OCI-LY1 (cell line): ENCODE data around the gene MTMR12.

Source experiments
- H2AFZ ChIP-seq: fragments of 200-600 bp; sonication (generic), shearing (Covaris generic); 2 replicates; pipeline ENCODE4 v1.6.0; 2014; ENCODE audit warnings: antibody characterized with exemption, mild to moderate bottlenecking, low read length
- H3F3A ChIP-seq: fragments of 200-600 bp; sonication (generic), shearing (Covaris generic); 2 replicates; pipeline ENCODE4 v1.6.0; 2014; ENCODE audit warnings: mild to moderate bottlenecking, antibody characterized with exemption, low read length, moderate library complexity; ENCODE audit not compliant: insufficient read depth
- H3K27ac ChIP-seq: fragments of 200-600 bp; sonication (generic); 2 replicates; pipeline ENCODE4 v1.5.1; 2014; ENCODE audit warnings: low read length, mixed run types, mild to moderate bottlenecking, low read depth; ENCODE audit not compliant: poor library complexity, severe bottlenecking
- H3K27me3 ChIP-seq: fragments of 200-600 bp; sonication (generic); 2 replicates; pipeline ENCODE4 v1.6.0; 2014; ENCODE audit warnings: antibody characterized with exemption, mild to moderate bottlenecking, low read length, moderate library complexity; ENCODE audit not compliant: insufficient read depth
- H3K36me3 ChIP-seq: fragments of 200-600 bp; sonication (generic); 2 replicates; pipeline ENCODE4 v1.6.1; 2014; ENCODE audit warnings: mild to moderate bottlenecking, antibody characterized with exemption, low read length, moderate library complexity, mixed read lengths; ENCODE audit not compliant: insufficient read depth
- H3K4me1 ChIP-seq: fragments of 200-600 bp; sonication (generic); 2 replicates; pipeline ENCODE4 v1.5.1; 2014; ENCODE audit warnings: mild to moderate bottlenecking, low read length, moderate library complexity; ENCODE audit not compliant: insufficient read depth, severe bottlenecking
- H3K4me2 ChIP-seq: fragments of 200-600 bp; sonication (generic), shearing (Covaris generic); 2 replicates; pipeline ENCODE4 v1.6.1; 2014; ENCODE audit warnings: low read length
- H3K4me3 ChIP-seq: fragments of 200-600 bp; sonication (generic); 2 replicates; pipeline ENCODE4 v1.5.1; 2014; ENCODE audit warnings: low read length, low read depth, mild to moderate bottlenecking, mixed read lengths; ENCODE audit not compliant: poor library complexity, severe bottlenecking
- H3K79me2 ChIP-seq: fragments of 200-600 bp; shearing (Covaris generic); 2 replicates; pipeline ENCODE4 v1.6.1; 2016; ENCODE audit warnings: mixed run types, low read length, mixed read lengths; ENCODE audit not compliant: insufficient read depth
- H3K9ac ChIP-seq: fragments of 200-600 bp; sonication (generic), shearing (Covaris generic); 2 replicates; pipeline ENCODE4 v1.6.1; 2014; ENCODE audit warnings: mild to moderate bottlenecking, low read length, mixed read lengths
- H3K9me2 ChIP-seq: fragments of 200-600 bp; sonication (generic), shearing (Covaris generic); 2 replicates; pipeline ENCODE4 v1.6.1; 2014; ENCODE audit warnings: low read depth, mild to moderate bottlenecking, low read length, mixed read lengths
- H3K9me3 ChIP-seq: fragments of 200-600 bp; shearing (Covaris generic); 2 replicates; pipeline ENCODE4 v1.6.1; 2014; ENCODE audit warnings: low read length, mixed read lengths
- H4K20me1 ChIP-seq: fragments of 200-600 bp; sonication (generic), shearing (Covaris generic); 2 replicates; pipeline ENCODE4 v1.6.0; 2016; ENCODE audit warnings: mild to moderate bottlenecking, low read length; ENCODE audit not compliant: insufficient read depth
- EZH2 ChIP-seq: fragments of 200-600 bp; sonication (generic), shearing (Covaris generic); IDR thresholded peaks from 2 replicates; pipeline ENCODE4 v1.8.0; 2017; ENCODE audit warnings: borderline replicate concordance, mixed run types, mild to moderate bottlenecking, antibody characterized with exemption, low read length, moderate library complexity, mixed read lengths
- TF ChIP-seq, protein P1 (sequence below): fragments of 200-600 bp; sonication (generic), shearing (Covaris generic); IDR thresholded peaks from 2 replicates; pipeline ENCODE4 v1.5.1; 2017; ENCODE audit warnings: mild to moderate bottlenecking, antibody characterized with exemption, low read length, moderate library complexity, mixed read lengths

MTMR12 gene

DNA sequence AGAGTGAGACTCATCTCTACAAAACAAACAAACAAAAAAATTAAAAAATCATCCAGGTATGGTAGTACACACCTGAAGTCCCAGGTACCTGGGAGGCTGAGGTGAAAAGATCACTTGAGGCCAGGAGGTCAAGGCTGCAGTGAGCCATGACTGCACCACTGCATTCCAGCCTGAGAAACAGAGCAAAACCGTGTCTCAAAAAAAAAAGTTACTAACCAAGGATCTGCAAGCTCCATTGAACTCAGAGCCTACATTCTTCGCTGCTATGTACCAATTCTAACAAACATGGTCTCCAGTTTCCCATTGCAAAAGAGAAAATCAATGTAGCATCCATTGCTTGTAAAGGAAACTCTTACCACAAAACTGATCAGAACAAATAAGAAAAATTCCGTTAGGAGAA is 33.5 kb downstream of the MTMR12 start:
- Histone ChIP-seq H3K79me2 (peaks cover 22% of the 10 kb centered on the region), H3K9me2 (no peaks in the 10 kb centered on the region), H3K9me3 (no peaks in the 10 kb centered on the region), H2AFZ (no peak overlapping the region), H3K4me3 (no peak overlapping the region), H3F3A (no peaks in the 10 kb centered on the region), H3K27me3 (no peaks in the 10 kb centered on the region), H4K20me1 (no peaks in the 10 kb centered on the region), H3K9ac (no peak overlapping the region), H3K4me1 (peaks cover 55% of the 10 kb centered on the region), H3K27ac (no peak overlapping the region), H3K36me3 (peaks cover 12% of the 10 kb centered on the region), H3K4me2 (no peak overlapping the region)
- no peak for TF ChIP-seq EZH2
- TF ChIP-seq, protein P1, sequence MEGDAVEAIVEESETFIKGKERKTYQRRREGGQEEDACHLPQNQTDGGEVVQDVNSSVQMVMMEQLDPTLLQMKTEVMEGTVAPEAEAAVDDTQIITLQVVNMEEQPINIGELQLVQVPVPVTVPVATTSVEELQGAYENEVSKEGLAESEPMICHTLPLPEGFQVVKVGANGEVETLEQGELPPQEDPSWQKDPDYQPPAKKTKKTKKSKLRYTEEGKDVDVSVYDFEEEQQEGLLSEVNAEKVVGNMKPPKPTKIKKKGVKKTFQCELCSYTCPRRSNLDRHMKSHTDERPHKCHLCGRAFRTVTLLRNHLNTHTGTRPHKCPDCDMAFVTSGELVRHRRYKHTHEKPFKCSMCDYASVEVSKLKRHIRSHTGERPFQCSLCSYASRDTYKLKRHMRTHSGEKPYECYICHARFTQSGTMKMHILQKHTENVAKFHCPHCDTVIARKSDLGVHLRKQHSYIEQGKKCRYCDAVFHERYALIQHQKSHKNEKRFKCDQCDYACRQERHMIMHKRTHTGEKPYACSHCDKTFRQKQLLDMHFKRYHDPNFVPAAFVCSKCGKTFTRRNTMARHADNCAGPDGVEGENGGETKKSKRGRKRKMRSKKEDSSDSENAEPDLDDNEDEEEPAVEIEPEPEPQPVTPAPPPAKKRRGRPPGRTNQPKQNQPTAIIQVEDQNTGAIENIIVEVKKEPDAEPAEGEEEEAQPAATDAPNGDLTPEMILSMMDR = no peak

DNA sequence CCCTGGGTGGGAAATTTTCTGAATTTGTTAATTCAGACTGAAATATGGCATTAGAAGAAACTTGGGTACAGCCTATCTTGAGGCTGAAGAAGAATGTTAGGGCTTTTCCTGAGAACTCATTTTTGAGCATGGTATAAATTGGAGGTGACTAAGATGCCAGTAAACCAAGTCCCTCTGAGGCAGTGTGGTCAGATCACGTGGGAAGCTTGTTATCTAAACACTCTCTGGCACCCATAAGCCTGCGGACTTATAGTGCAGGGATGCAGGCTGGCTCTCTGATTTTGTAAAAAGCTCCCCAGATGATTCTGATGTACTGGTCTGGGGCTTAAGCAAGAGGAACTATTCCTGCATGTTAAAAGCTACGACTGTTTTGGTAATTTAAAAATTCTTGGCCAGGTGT is 34.3 kb downstream of the MTMR12 start:
- Histone ChIP-seq H3K9me3 (no peaks in the 10 kb centered on the region), H3K27ac (peak overlapping the region; percentile 61), H3K4me1 (peaks cover 55% of the 10 kb centered on the region), H3K36me3 (peaks cover 20% of the 10 kb centered on the region), H4K20me1 (no peaks in the 10 kb centered on the region), H3K27me3 (no peaks in the 10 kb centered on the region), H2AFZ (no peak overlapping the region), H3K9ac (no peak overlapping the region), H3K4me3 (no peak overlapping the region), H3F3A (no peaks in the 10 kb centered on the region), H3K4me2 (no peak overlapping the region), H3K9me2 (no peaks in the 10 kb centered on the region), H3K79me2 (peaks cover 22% of the 10 kb centered on the region)
- no peak for TF ChIP-seq EZH2
- TF ChIP-seq, protein P1 = no peak

DNA sequence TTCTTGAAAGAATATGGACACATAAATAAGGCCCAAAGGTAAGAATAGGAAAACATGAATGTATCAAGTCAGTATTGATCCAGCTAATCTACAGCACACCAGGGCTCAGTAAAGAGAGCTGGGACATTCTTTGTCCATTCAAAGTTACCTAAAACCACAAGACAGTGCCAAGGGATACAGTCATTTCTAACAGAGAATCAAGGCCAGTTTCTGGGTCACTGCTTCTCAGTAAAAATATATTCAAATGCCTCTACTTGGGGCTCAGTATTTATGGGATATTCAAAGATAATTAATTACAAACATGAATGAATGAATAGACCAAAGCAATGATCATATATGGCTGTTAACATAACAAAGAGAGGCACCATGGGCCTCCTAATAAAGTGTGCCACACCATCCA is 34.9 kb downstream of the MTMR12 start:
- TF ChIP-seq, protein P1 = no peak
- no peak for TF ChIP-seq EZH2
- Histone ChIP-seq H3K79me2 (peaks cover 21% of the 10 kb centered on the region), H3K27ac (peak overlapping the region; percentile 61), H3K4me2 (no peak overlapping the region), H3F3A (no peaks in the 10 kb centered on the region), H3K36me3 (peaks cover 26% of the 10 kb centered on the region), H4K20me1 (no peaks in the 10 kb centered on the region), H3K27me3 (no peaks in the 10 kb centered on the region), H2AFZ (no peak overlapping the region), H3K4me3 (no peak overlapping the region), H3K9ac (no peak overlapping the region), H3K9me2 (no peaks in the 10 kb centered on the region), H3K4me1 (peaks cover 55% of the 10 kb centered on the region), H3K9me3 (no peaks in the 10 kb centered on the region)
